ENCODE measurements around the gene TTC39B. TPM values are rescaled to one million over a fixed set of nuclear protein-coding genes. Genes with fewer than 3 reads are reported as not detected.

Gene TTC39B
- total and polyA plus RNA-seq, 2 of the 8 experiments (the other 6 are each of a cell fraction or from before 2014, with no cell fraction given): 1.6 to 10.9 TPM

- TF ChIP-seq EP300 (IDR thresholded peaks at IDR 0.05; ENCODE audit: borderline replicate concordance in 1 of 2, low read depth in 2 of 2, low read length in 2 of 2) (no peak), ATF2 (IDR thresholded peaks at IDR 0.05; ENCODE audit: low read length) (no peak), SIX5 (IDR thresholded peaks at IDR 0.05; ENCODE audit: low read depth, low read length) (no peak), CHD7 (IDR thresholded peaks at IDR 0.05; ENCODE audit: insufficient replicate concordance, low read length) (no peak)
Measured at GRCh38 chr9:15225564-15226126, 81.4 kb downstream of the TTC39B start (continued).

Data from H1 (cell line).